Ascending aorta (tissue), 2 donors: ENCODE data around the gene ADAM33. TPM values are rescaled to one million over a fixed set of nuclear protein-coding genes. Genes with fewer than 3 reads are reported as not detected.

Source experiments
- DNase-seq, 2 donors: peaks; one replicate each; pipeline ENCODE4 v3.0.0-alpha.2; 2019; ENCODE audit warnings: low spot score in 2 of 2
- H3K27ac ChIP-seq, 2 donors: fragments of 200-600 bp; sonication (generic); one replicate each; pipeline ENCODE4 v1.5.1; 2016 to 2017; ENCODE audit warnings: mild to moderate bottlenecking in 1 of 2
- H3K27me3 ChIP-seq: fragments of 200-600 bp; sonication (generic); one replicate; pipeline ENCODE4 v1.5.1; 2017
- H3K36me3 ChIP-seq, 2 donors: fragments of 200-600 bp; sonication (generic); one replicate each; pipeline ENCODE4 v1.5.1; 2016
- H3K4me1 ChIP-seq, 2 donors: fragments of 200-600 bp; sonication (generic); one replicate each; pipeline ENCODE4 v1.5.1; 2016 to 2017; ENCODE audit warnings: mild to moderate bottlenecking in 1 of 2
- H3K4me3 ChIP-seq, 2 donors: fragments of 200-600 bp; sonication (generic); one replicate each; pipeline ENCODE4 v1.5.1; 2016 to 2017; ENCODE audit warnings: mild to moderate bottlenecking in 1 of 2
- H3K9me3 ChIP-seq, 2 donors: fragments of 200-600 bp; sonication (generic); one replicate each; pipeline ENCODE4 v1.5.1; 2016
- intact Hi-C: fragments of 100-400 bp; cut with DNase I; formaldehyde crosslinking; loops from one replicate; pipeline ENCODE4 v1.15.1; 2023
- total RNA-seq: library from RNA; depleted of rRNA; stranded (reverse); fragments of >200 nt; gene quantifications from one replicate; pipeline ENCODE4 v1.1.0, GENCODE V29; 2016
- TF ChIP-seq, protein P1 (sequence below), 3 experiments: fragments of 200-600 bp in 2 of 3; fragments of 450-650 bp in 1 of 3; sonication (generic) in 2 of 3; IDR thresholded peaks; one replicate each; pipeline ENCODE4 v1.5.1; 2016 to 2019; ENCODE audit warnings: antibody characterized with exemption in 3 of 3, mild to moderate bottlenecking in 1 of 3, moderate library complexity in 1 of 3

The ADAM33 gene
- total RNA-seq, 1 donor from 2014 or later, result 234 TPM

GRCh38 chr20:3648951-3649350 is 32.9 kb downstream of the ADAM33 start:
- Histone ChIP-seq H3K4me1 (no peaks in the 10 kb centered on the region), H3K4me3 (no peak overlapping the region), H3K36me3 (peaks cover 39 to 52% of the 10 kb centered on the region in 2 donors), H3K9me3 (no peaks in the 10 kb centered on the region), H3K27ac (no peak overlapping the region), H3K27me3 (no peaks in the 10 kb centered on the region)
- TF ChIP-seq, protein P1, sequence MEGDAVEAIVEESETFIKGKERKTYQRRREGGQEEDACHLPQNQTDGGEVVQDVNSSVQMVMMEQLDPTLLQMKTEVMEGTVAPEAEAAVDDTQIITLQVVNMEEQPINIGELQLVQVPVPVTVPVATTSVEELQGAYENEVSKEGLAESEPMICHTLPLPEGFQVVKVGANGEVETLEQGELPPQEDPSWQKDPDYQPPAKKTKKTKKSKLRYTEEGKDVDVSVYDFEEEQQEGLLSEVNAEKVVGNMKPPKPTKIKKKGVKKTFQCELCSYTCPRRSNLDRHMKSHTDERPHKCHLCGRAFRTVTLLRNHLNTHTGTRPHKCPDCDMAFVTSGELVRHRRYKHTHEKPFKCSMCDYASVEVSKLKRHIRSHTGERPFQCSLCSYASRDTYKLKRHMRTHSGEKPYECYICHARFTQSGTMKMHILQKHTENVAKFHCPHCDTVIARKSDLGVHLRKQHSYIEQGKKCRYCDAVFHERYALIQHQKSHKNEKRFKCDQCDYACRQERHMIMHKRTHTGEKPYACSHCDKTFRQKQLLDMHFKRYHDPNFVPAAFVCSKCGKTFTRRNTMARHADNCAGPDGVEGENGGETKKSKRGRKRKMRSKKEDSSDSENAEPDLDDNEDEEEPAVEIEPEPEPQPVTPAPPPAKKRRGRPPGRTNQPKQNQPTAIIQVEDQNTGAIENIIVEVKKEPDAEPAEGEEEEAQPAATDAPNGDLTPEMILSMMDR (IDR thresholded peaks at IDR 0.05), result no peak
- no peak for DNase-seq
- intact Hi-C loops, result no loop called here

DNA sequence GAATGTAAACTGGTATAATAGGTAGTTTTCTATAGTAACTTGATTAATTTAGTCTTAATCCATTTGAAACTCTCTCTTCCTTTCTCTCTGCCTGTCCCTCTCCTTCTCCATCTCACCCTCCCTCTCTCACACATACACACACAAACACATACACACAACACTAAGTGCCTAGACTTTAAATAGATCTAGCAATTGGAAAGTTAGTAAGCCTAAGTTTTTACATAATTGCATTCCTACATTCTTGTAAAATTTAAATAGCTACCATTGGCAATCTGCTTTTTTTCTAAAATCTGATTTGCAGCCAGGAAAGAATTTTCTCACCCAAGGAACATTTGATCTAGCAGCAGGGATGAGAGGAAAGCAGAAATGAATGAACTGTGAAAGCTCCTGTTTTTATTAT is 34.3 kb downstream of the ADAM33 start:
- intact Hi-C loops, result no loop called here
- no peak for DNase-seq
- no peaks in the 10 kb centered on the region for H3K27me3 ChIP-seq
- TF ChIP-seq, protein P1 (IDR thresholded peaks at IDR 0.05), result no peak
- no peak overlapping the region for H3K27ac ChIP-seq
- H3K36me3 ChIP-seq, result peaks cover 41 to 59% of the 10 kb centered on the region in 2 donors
- H3K4me3 ChIP-seq, result no peak overlapping the region
- no peaks in the 10 kb centered on the region for H3K9me3 ChIP-seq
- H3K4me1 ChIP-seq, result no peaks in the 10 kb centered on the region

DNA sequence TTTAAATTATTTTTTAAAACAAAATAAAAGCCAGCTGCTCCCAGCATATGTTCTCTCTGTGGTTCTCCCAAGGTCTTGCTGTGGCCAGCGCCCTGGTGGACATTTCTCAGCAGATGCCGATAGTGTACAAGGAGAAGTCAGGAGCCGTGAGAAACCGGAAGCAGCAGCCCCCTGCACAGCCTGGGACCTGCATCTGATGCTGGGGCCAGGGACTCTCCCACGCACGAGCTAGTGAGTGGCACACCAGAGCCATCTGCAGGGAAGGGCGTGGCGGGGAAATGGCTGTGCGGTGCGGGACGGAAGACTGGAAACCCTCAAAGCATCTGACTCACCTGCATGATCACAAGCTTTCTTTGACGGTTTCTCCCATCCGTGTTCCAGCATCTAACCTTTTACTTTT is 35.2 kb downstream of the ADAM33 start:
- H3K27ac ChIP-seq, result no peak overlapping the region
- H3K9me3 ChIP-seq, result no peaks in the 10 kb centered on the region
- peaks cover 41 to 59% of the 10 kb centered on the region in 2 donors for H3K36me3 ChIP-seq
- H3K27me3 ChIP-seq, result no peaks in the 10 kb centered on the region
- intact Hi-C loops, result no loop called here
- H3K4me3 ChIP-seq, result no peak overlapping the region
- no peaks in the 10 kb centered on the region for H3K4me1 ChIP-seq
- TF ChIP-seq, protein P1 (IDR thresholded peaks at IDR 0.05), result no peak
- no peak for DNase-seq

DNA sequence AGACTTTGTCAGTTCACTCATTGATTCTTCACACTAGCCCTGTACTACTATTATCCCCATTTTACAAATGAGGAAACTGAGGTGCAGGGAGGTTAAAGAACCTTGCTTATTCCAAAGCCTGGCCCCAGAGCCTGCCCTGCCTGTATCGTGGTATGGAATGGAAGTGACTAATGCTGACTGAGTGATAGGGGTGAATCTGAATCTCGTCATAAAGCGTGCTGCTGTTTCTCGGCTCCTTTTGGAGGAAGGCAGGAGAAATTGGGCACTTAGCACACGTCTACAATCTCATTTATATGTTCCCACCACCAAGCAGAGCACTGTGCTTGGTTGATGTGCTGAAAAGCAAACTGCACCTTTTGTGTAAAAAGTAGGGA is 35.8 kb downstream of the ADAM33 start:
- TF ChIP-seq, protein P1 (IDR thresholded peaks at IDR 0.05), result no peak
- Histone ChIP-seq H3K4me3 (no peak overlapping the region), H3K36me3 (peaks cover 41 to 61% of the 10 kb centered on the region in 2 donors), H3K27me3 (no peaks in the 10 kb centered on the region), H3K27ac (no peak overlapping the region), H3K9me3 (no peaks in the 10 kb centered on the region), H3K4me1 (no peaks in the 10 kb centered on the region)
- intact Hi-C loops, result no loop called here
- DNase-seq, result no peak

- peaks cover 41 to 63% of the 10 kb centered on the region in 2 donors for H3K36me3 ChIP-seq
These were observed 36.3 kb downstream of the ADAM33 start for GRCh38 chr20:3645309-3646066.

More at GRCh38 chr20:3645309-3646066, 36.3 kb downstream of the ADAM33 start:
- H3K4me1 ChIP-seq, result no peaks in the 10 kb centered on the region
- H3K27me3 ChIP-seq, result no peaks in the 10 kb centered on the region
- no peak overlapping the region for H3K27ac ChIP-seq
- intact Hi-C loops, result no loop called here
- no peak for DNase-seq
- TF ChIP-seq, protein P1 (IDR thresholded peaks at IDR 0.05), result no peak
- H3K9me3 ChIP-seq, result no peaks in the 10 kb centered on the region
- H3K4me3 ChIP-seq, result no peak overlapping the region
